ENCODE results near the gene CDKAL1.

The CDKAL1 gene

GRCh38 chr6:21123507-21124436 is 589.5 kb downstream of the CDKAL1 start:
- no peak for DNase-seq

GRCh38 chr6:21128601-21129000 is 594.3 kb downstream of the CDKAL1 start:
- DNase-seq, result no peak

- DNase-seq, result no peak
Observed at GRCh38 chr6:21131406-21131805, 597.1 kb downstream of the CDKAL1 start.

- no peak for DNase-seq
Observed at GRCh38 chr6:21132446-21132845, 598.2 kb downstream of the CDKAL1 start.

GRCh38 chr6:21132856-21133838 is 598.9 kb downstream of the CDKAL1 start:
- peak; percentile 59 for DNase-seq

- no peak for DNase-seq
Observed at GRCh38 chr6:21133901-21134300, 599.6 kb downstream of the CDKAL1 start.

GRCh38 chr6:21134356-21134755 is 600.1 kb downstream of the CDKAL1 start:
- DNase-seq, result no peak

GRCh38 chr6:21135484-21136013 is 601.3 kb downstream of the CDKAL1 start:
- DNase-seq, result peak; percentile 31

GRCh38 chr6:21137700-21138335 is 603.6 kb downstream of the CDKAL1 start:
- DNase-seq, result no peak

GRCh38 chr6:21138336-21139069 is 604.2 kb downstream of the CDKAL1 start:
- no peak for DNase-seq

GRCh38 chr6:21140966-21141365 is 606.7 kb downstream of the CDKAL1 start:
- DNase-seq, result no peak

GRCh38 chr6:21141616-21142303 is 607.5 kb downstream of the CDKAL1 start:
- DNase-seq, result no peak

- DNase-seq, result no peak
Observed at GRCh38 chr6:21142741-21143140, 608.5 kb downstream of the CDKAL1 start.

GRCh38 chr6:21143645-21144044 is 609.4 kb downstream of the CDKAL1 start:
- no peak for DNase-seq

- no peak for DNase-seq
Observed at GRCh38 chr6:21144928-21145327, 610.7 kb downstream of the CDKAL1 start.

- DNase-seq, result peak; percentile 9
Observed at GRCh38 chr6:21147995-21148394, 613.7 kb downstream of the CDKAL1 start.

GRCh38 chr6:21149470-21149869 is 615.2 kb downstream of the CDKAL1 start:
- DNase-seq, result no peak

- DNase-seq, result no peak
Observed at GRCh38 chr6:21150667-21151066, 616.4 kb downstream of the CDKAL1 start.

- no peak for DNase-seq
Observed at GRCh38 chr6:21151119-21151518, 616.9 kb downstream of the CDKAL1 start.

- no peak for DNase-seq
Observed at GRCh38 chr6:21151530-21151929, 617.3 kb downstream of the CDKAL1 start.

- DNase-seq, result no peak
Observed at GRCh38 chr6:21157186-21157929, 623.1 kb downstream of the CDKAL1 start.
